Left colon (tissue), 2 donors: ENCODE data around the gene U2AF1L4. TPM values are rescaled to one million over a fixed set of nuclear protein-coding genes. Genes with fewer than 3 reads are reported as not detected.

ENCODE experiments used
- ATAC-seq: fragments of 200-7000 bp; cut with Tn5 transposase; one replicate; pipeline ENCODE4 v1.9.1; 2020; ENCODE audit warnings: mild to moderate bottlenecking, moderate library complexity
- DNase-seq, 2 donors: peaks; one replicate each; pipeline ENCODE4 v3.0.0-alpha.2; 2020
- intact Hi-C, 2 donors: fragments of 100-400 bp; cut with DNase I in 1 of 2; cut with micrococcal nuclease in 1 of 2; formaldehyde crosslinking; loops; one replicate each; pipeline versions ENCODE4 v1.11.2 to v1.14.0; 2022; cut with DNase I, micrococcal nuclease
- total RNA-seq, 2 donors: library from RNA; stranded (reverse); fragmentation: NEBNext Ultra II Directional; extraction: Animal tissue kit (Norgen Biotek cat#: 25700); gene quantifications; one replicate each; pipeline ENCODE4 v1.2.1, GENCODE V29; 2021
- donor health status: DM: no; HTN: no; CAD: no.
- donor health status: DM: yes; HTN: yes; CAD: no.

The U2AF1L4 gene
- total RNA-seq, 2 donors from 2014 or later: 14.5 to 17.3 TPM

DNA sequence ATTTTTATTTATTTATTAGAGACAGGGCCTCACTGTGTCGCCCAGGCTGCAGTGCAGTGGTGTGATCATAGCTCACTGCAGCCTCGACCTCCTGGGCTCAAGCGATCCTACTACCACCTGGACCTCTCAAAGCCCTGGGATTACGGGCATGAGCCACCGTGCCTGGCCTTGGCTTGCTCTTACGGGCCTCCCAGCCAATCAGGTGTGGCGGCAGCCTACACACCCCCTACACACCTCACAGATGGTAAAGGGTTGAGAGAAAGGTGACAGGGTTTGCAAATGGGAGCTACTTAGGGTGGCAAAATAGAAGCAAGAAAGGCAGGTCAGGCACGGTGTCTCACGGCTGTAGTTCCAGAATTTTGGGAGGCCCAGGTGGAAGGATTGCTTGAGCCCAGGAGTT lies 41.9 kb downstream of the U2AF1L4 start:
- intact Hi-C loops: no loop called here
- no peak for DNase-seq
- ATAC-seq: no peak

DNA sequence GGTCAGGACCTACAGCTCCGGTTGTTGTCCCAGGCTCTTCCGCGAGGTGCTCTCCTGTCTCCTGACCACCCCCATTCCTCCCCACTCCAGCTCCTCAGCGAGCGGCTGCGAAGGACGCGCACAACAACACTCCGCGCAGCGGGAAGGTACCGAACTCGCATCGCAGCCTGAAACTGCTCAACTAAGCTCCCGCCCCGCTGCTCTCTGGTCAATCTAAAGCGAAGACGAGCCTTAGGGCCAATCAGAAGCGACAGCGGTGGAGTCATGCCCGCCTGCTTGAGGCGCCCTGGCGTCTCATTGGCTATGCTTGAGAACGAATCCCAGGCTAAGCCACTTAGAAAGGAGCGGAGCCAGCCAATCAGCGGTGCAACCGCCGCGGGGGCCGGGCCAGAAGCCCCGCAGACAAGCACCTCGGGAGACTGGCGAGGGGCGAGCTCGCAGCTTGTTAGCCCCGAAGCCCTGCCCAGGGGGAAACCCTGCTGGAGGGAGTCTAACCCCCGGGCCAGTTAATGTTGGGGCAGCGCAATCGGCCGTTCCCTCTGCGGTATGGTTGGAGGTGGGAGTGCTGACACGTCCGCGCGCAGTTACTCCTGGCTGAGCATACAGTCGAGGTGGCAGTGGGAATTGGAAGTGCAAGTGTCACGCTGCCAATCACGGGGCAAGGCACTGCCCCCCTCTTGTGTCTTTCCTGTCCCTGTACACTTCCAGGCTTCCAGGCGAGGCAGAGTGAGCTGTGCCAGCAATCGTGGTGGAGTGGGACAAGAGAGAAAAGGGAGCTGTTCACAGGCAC lies 42.8 kb downstream of the U2AF1L4 start:
- DNase-seq (peak; percentile 95 to 96), ATAC-seq (peak; percentile 99)
- intact Hi-C loops: no loop called here

DNA sequence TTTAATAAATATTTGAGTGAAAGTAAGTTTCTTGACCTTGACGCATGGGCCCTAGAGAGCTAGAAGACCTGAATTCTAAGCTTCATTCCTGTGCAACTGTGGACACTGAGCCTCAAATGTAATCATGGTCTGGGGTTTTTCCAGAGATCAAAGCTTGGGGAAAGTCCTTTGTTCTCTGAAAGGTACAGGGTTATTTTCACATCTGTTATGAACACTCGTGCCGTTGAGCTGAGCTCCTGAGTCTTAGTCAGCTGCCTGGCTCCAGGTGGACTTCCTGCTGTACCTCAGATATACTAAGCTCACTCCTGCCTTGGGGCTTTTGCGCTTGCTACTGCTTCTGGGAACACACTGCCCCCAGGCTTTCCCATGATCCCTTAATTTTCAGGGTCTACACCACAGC lies 48.4 kb downstream of the U2AF1L4 start:
- no peak for DNase-seq
- intact Hi-C loops: no loop called here
- ATAC-seq: no peak

DNA sequence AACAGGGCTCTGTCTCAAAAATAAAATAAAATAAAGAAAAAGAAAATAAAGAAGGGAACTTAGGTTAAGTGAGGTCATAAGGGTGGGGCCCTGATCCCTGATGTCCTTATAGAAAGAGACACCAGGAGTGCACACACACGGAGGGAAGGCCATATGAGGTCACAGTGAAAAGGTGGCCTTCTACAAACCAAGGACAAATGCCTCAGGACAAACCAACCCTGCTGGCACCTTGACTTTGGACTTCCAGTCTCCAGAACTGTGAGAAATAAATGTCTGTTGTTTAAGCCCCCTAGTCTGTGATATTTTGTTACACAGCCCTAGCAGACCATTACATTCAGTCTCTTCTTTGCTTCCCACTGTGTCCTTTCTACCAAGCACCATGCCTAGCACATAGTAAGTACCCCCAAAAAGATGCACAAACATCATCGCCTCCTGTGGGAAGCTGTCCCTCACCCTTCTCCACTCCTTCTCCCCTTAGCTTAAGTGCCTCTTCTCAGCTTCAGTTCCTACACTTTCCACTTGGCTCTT lies 49.3 kb downstream of the U2AF1L4 start:
- intact Hi-C loops: no loop called here
- ATAC-seq: no peak

DNA sequence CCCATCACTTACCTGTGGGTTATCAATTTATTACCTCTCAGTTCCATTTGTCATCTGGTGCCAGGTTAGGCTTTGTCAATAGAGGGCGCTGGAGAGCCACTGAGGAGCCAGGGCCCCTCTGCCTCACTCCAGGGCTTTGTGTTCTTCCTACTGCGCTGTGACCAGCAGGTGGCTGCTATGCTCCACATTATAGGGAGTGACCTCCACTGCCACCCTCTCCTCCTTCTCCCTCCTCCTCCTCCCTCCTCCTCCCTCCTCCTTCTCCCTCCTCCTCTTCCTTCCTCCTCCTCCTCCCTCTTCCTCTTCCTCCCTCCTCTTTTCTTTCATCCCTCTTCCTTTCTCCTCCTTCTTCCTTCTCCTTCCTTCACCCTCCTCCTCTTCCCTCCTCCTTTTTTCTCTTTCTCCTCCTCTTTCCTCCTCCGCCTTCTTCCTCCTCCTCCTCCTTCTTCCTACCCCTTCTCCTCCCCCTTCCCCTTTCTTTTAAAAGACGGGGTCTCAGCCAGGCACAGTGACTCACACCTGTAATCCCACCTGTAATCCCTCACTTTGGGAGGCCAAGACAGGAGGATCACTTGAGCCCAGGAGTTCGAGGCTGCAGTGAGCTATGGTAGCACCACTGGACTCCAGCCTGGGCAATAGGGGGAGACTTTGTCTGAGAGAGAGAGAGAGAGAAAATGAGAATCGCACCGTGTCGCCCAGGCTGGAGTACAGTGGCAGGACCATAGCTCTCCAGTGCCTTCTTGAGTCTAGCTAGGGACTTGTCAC lies 51.2 kb downstream of the U2AF1L4 start:
- DNase-seq (peak; percentile 89 to 92), ATAC-seq (peak; percentile 100)
- intact Hi-C loops: no loop called here

More for the DNA sequence above, 49.3 kb downstream of the U2AF1L4 start:
- DNase-seq: no peak

DNA sequence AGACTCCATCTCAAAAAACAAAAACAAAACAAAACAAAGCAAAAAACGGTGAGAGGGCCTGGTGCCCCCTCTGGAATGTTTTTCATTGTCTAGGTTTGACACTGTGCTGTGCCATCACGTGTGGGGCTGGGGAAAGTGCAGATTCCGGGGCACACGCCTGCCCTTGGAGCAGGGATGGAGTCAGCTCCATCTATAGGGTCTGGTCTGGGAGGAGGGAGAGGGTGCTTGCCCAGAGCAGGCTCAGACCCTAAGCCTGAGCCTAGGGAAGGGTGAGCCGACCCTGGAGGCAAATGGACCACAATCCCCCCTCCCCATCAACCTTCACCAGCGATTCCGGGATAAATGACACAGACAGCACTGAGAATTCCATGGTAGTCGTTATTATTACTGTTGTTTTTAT lies 51.8 kb downstream of the U2AF1L4 start:
- intact Hi-C loops: no loop called here
- DNase-seq (no peak), ATAC-seq (peak; percentile 9)

Other genes with a start within 250 kb of the U2AF1L4 start
- 10 to 100 TPM in 1 of 2 donors, 1 to 10 TPM in 1; 8.8 to 13.8 TPM for gene DMKN, start 231.8 kb downstream of the U2AF1L4 start, total RNA-seq
- gene SBSN, start 217.1 kb downstream of the U2AF1L4 start, total RNA-seq: not detected
- gene GAPDHS, start 212.0 kb downstream of the U2AF1L4 start, total RNA-seq: not detected
- 10 to 100 TPM; 55.1 to 61.2 TPM for gene TMEM147, start 199.8 kb downstream of the U2AF1L4 start, total RNA-seq
- gene ATP4A, start 181.8 kb downstream of the U2AF1L4 start, total RNA-seq: not detected
- gene PMIS2, start 159.2 kb downstream of the U2AF1L4 start, total RNA-seq: not detected
- 1 to 10 TPM; 5.0 to 7.7 TPM for gene HAUS5, start 132.7 kb downstream of the U2AF1L4 start, total RNA-seq
- gene RBM42, start 116.4 kb downstream of the U2AF1L4 start, total RNA-seq: 10 to 100 TPM; 66.5 to 73.7 TPM
- gene ETV2, start 103.7 kb downstream of the U2AF1L4 start, total RNA-seq: 1 to 10 TPM in 1 of 2 donors, under 1 TPM in 1; 0.87 to 1.7 TPM
- gene COX6B1, start 97.1 kb downstream of the U2AF1L4 start, total RNA-seq: 100 to 1,000 TPM; 725 to 901 TPM
- under 1 TPM; 0.20 to 0.27 TPM for gene UPK1A, start 78.9 kb downstream of the U2AF1L4 start, total RNA-seq
- 1 to 10 TPM in 1 of 2 donors, under 1 TPM in 1; 0.15 to 1.1 TPM for gene ZBTB32, start 40.9 kb downstream of the U2AF1L4 start, total RNA-seq
- gene KMT2B, start 27.4 kb downstream of the U2AF1L4 start, total RNA-seq: 10 to 100 TPM; 34.8 to 40.1 TPM
- gene IGFLR1, start 3.0 kb downstream of the U2AF1L4 start, total RNA-seq: 1 to 10 TPM; 4.1 to 7.7 TPM
- gene PSENEN, start 233 bp upstream of the U2AF1L4 start, total RNA-seq: 10 to 100 TPM; 82.2 to 86.0 TPM
- 1 to 10 TPM; 5.9 to 6.1 TPM for gene LIN37, start 3.2 kb upstream of the U2AF1L4 start, total RNA-seq
- gene HSPB6, start 11.6 kb upstream of the U2AF1L4 start, total RNA-seq: 10 to 100 TPM in 1 of 2 donors, 1 to 10 TPM in 1; 4.5 to 16.4 TPM
- gene PROSER3, start 12.8 kb upstream of the U2AF1L4 start, total RNA-seq: 10 to 100 TPM; 16.8 to 19.5 TPM
- 10 to 100 TPM in 1 of 2 donors, 1 to 10 TPM in 1; 9.7 to 10.1 TPM for gene ARHGAP33, start 30.1 kb upstream of the U2AF1L4 start, total RNA-seq
- gene PRODH2, start 67.4 kb upstream of the U2AF1L4 start, total RNA-seq: not detected
- not detected for gene NPHS1, start 107.1 kb upstream of the U2AF1L4 start, total RNA-seq
- under 1 TPM in 1 of 2 donors, not detected in 1; 0.11 TPM for gene KIRREL2, start 111.5 kb upstream of the U2AF1L4 start, total RNA-seq
- gene APLP1, start 123.2 kb upstream of the U2AF1L4 start, total RNA-seq: 1 to 10 TPM; 1.8 to 4.7 TPM
- 10 to 100 TPM; 10.0 to 10.1 TPM for gene NFKBID, start 155.1 kb upstream of the U2AF1L4 start, total RNA-seq
- 1 to 10 TPM; 1.0 to 6.1 TPM for gene HCST, start 157.1 kb upstream of the U2AF1L4 start, total RNA-seq
- gene TYROBP, start 162.9 kb upstream of the U2AF1L4 start, total RNA-seq: 10 to 100 TPM in 1 of 2 donors, 1 to 10 TPM in 1; 8.2 to 41.3 TPM
- 10 to 100 TPM; 12.5 to 14.7 TPM for gene LRFN3, start 191.0 kb upstream of the U2AF1L4 start, total RNA-seq
- gene SDHAF1, start 249.8 kb upstream of the U2AF1L4 start, total RNA-seq: 10 to 100 TPM; 19.6 to 20.0 TPM